Activated T-cell treated with anti-CD3 and anti-CD28 coated beads, Interleukin-2, amount 50 U/mL, for 24 hours (primary cell): ENCODE data around the gene VKORC1.
A peak's percentile ranks its signal among the peaks of the same experiment; 100 is the strongest.
"Not testable (repeated sequence)": the region's sequence is repeated elsewhere in the genome, so short reads cannot be mapped to it uniquely, and the experiment has no call there.

Source experiments
- DNase-seq: peaks from one replicate; pipeline ENCODE4 v3.0.0-alpha.2; 2020
- H3K27ac Mint-ChIP-seq: 2 replicates; pipeline ENCODE4 v1.8.0; 2020; ENCODE audit warnings: mild to moderate bottlenecking, mixed read lengths
- H3K27me3 Mint-ChIP-seq: 2 replicates; pipeline ENCODE4 v1.8.0; 2020; ENCODE audit warnings: mixed read lengths
- H3K36me3 Mint-ChIP-seq: 2 replicates; pipeline ENCODE4 v1.8.0; 2020; ENCODE audit warnings: low read depth, mixed read lengths
- H3K4me1 Mint-ChIP-seq: 2 replicates; pipeline ENCODE4 v1.8.0; 2020; ENCODE audit warnings: low read depth, mixed read lengths
- H3K4me3 Mint-ChIP-seq: 2 replicates; pipeline ENCODE4 v1.8.0; 2020; ENCODE audit warnings: mild to moderate bottlenecking, moderate library complexity, mixed read lengths
- H3K9me3 Mint-ChIP-seq: 2 replicates; pipeline ENCODE4 v1.8.0; 2020; ENCODE audit warnings: mixed read lengths

VKORC1 gene

GRCh38 chr16:31105677-31106213, 11.1 kb upstream of the VKORC1 start:
- DNase-seq: peak; percentile 91
- H3K4me3 Mint-ChIP-seq: peak overlapping the region; percentile 47
- H3K9me3 Mint-ChIP-seq: no peaks in the 10 kb centered on the region
- peaks cover 33% of the 10 kb centered on the region for H3K4me1 Mint-ChIP-seq
- H3K27me3 Mint-ChIP-seq: no peaks in the 10 kb centered on the region
- H3K36me3 Mint-ChIP-seq: peaks cover 14% of the 10 kb centered on the region
- H3K27ac Mint-ChIP-seq: peak overlapping the region; percentile 80

- not testable (repeated sequence) for H3K36me3 Mint-ChIP-seq
Observed at GRCh38 chr16:31100876-31101641, 6.5 kb upstream of the VKORC1 start.

GRCh38 chr16:31099860-31100638, 5.5 kb upstream of the VKORC1 start:
- Mint-ChIP-seq H3K4me3 (no peak overlapping the region), H3K27ac (no peak overlapping the region), H3K27me3 (no peaks in the 10 kb centered on the region), H3K36me3 (no peaks in the 10 kb centered on the region), H3K4me1 (peaks cover 9% of the 10 kb centered on the region), H3K9me3 (no peaks in the 10 kb centered on the region)
- no peak for DNase-seq

More at GRCh38 chr16:31100876-31101641, 6.5 kb upstream of the VKORC1 start:
- not testable (repeated sequence) for H3K9me3 Mint-ChIP-seq, DNase-seq, H3K4me1 Mint-ChIP-seq, H3K4me3 Mint-ChIP-seq, H3K27ac Mint-ChIP-seq, H3K27me3 Mint-ChIP-seq

- Mint-ChIP-seq H3K36me3 (peaks cover 42% of the 10 kb centered on the region), H3K4me1 (peaks cover 32% of the 10 kb centered on the region), H3K4me3 (peak overlapping the region; percentile 98), H3K27me3 (no peaks in the 10 kb centered on the region), H3K27ac (peak overlapping the region; percentile 82), H3K9me3 (no peaks in the 10 kb centered on the region)
- DNase-seq: peak; percentile 43
Observed at GRCh38 chr16:31094088-31094423, 541 bp downstream of the VKORC1 start.

GRCh38 chr16:31093132-31093703, 1.4 kb downstream of the VKORC1 start:
- no peaks in the 10 kb centered on the region for H3K27me3 Mint-ChIP-seq
- H3K4me3 Mint-ChIP-seq: peak overlapping the region; percentile 98
- DNase-seq: no peak
- H3K27ac Mint-ChIP-seq: peak overlapping the region; percentile 22
- H3K9me3 Mint-ChIP-seq: no peaks in the 10 kb centered on the region
- H3K4me1 Mint-ChIP-seq: peaks cover 32% of the 10 kb centered on the region
- H3K36me3 Mint-ChIP-seq: peaks cover 48% of the 10 kb centered on the region

GRCh38 chr16:31092330-31092729, 2.3 kb downstream of the VKORC1 start:
- Mint-ChIP-seq H3K27ac (peak overlapping the region; percentile 22), H3K4me1 (peaks cover 32% of the 10 kb centered on the region), H3K27me3 (no peaks in the 10 kb centered on the region), H3K36me3 (peaks cover 54% of the 10 kb centered on the region), H3K9me3 (no peaks in the 10 kb centered on the region), H3K4me3 (peak overlapping the region; percentile 98)
- no peak for DNase-seq

- no peaks in the 10 kb centered on the region for H3K9me3 Mint-ChIP-seq
- peak overlapping the region; percentile 23 for H3K27ac Mint-ChIP-seq
- no peaks in the 10 kb centered on the region for H3K27me3 Mint-ChIP-seq
- H3K4me1 Mint-ChIP-seq: peaks cover 26% of the 10 kb centered on the region
- DNase-seq: no peak
- no peak overlapping the region for H3K4me3 Mint-ChIP-seq
- peaks cover 66% of the 10 kb centered on the region for H3K36me3 Mint-ChIP-seq
Observed at GRCh38 chr16:31090540-31090939, 4.1 kb downstream of the VKORC1 start.

- peaks cover 69% of the 10 kb centered on the region for H3K36me3 Mint-ChIP-seq
- H3K4me1 Mint-ChIP-seq: peaks cover 20% of the 10 kb centered on the region
- DNase-seq: no peak
- no peaks in the 10 kb centered on the region for H3K27me3 Mint-ChIP-seq
- H3K4me3 Mint-ChIP-seq: no peak overlapping the region
- H3K9me3 Mint-ChIP-seq: no peaks in the 10 kb centered on the region
- H3K27ac Mint-ChIP-seq: no peak overlapping the region
Observed at GRCh38 chr16:31089199-31089598, 5.4 kb downstream of the VKORC1 start.

GRCh38 chr16:31088459-31089183, 6.0 kb downstream of the VKORC1 start, which contains the start of gene PRSS53:
Gene PRSS53 (minus strand): TSS chr16:31088943. CDS start chr16:31088809, 134 bp downstream.
- Mint-ChIP-seq H3K4me3 (no peak within 1 kb of the TSS), H3K9me3 (no peaks in the 10 kb centered on the region), H3K36me3 (peaks cover 70% of the 10 kb centered on the region), H3K27me3 (no peaks in the 10 kb centered on the region), H3K4me1 (peaks cover 18% of the 10 kb centered on the region), H3K27ac (no peak within 1 kb of the TSS)
- DNase-seq: no peak

GRCh38 chr16:31087971-31088370, 6.6 kb downstream of the VKORC1 start:
- no peak overlapping the region for H3K4me3 Mint-ChIP-seq
- H3K27ac Mint-ChIP-seq: no peak overlapping the region
- DNase-seq: no peak
- H3K9me3 Mint-ChIP-seq: no peaks in the 10 kb centered on the region
- H3K4me1 Mint-ChIP-seq: peaks cover 14% of the 10 kb centered on the region
- H3K27me3 Mint-ChIP-seq: no peaks in the 10 kb centered on the region
- peaks cover 76% of the 10 kb centered on the region for H3K36me3 Mint-ChIP-seq

GRCh38 chr16:31087481-31087880, 7.1 kb downstream of the VKORC1 start:
- no peak for DNase-seq
- H3K27me3 Mint-ChIP-seq: no peaks in the 10 kb centered on the region
- H3K4me1 Mint-ChIP-seq: peaks cover 10% of the 10 kb centered on the region
- no peak overlapping the region for H3K27ac Mint-ChIP-seq
- peaks cover 73% of the 10 kb centered on the region for H3K36me3 Mint-ChIP-seq
- H3K4me3 Mint-ChIP-seq: no peak overlapping the region
- no peaks in the 10 kb centered on the region for H3K9me3 Mint-ChIP-seq

GRCh38 chr16:31086629-31086906, 8.0 kb downstream of the VKORC1 start:
- no peak overlapping the region for H3K4me3 Mint-ChIP-seq
- peak overlapping the region; percentile 47 for H3K27ac Mint-ChIP-seq
- no peak for DNase-seq
- peaks cover 78% of the 10 kb centered on the region for H3K36me3 Mint-ChIP-seq
- H3K27me3 Mint-ChIP-seq: no peaks in the 10 kb centered on the region
- peaks cover 12% of the 10 kb centered on the region for H3K4me1 Mint-ChIP-seq
- H3K9me3 Mint-ChIP-seq: no peaks in the 10 kb centered on the region

GRCh38 chr16:31085873-31086628, 8.5 kb downstream of the VKORC1 start:
- no peaks in the 10 kb centered on the region for H3K9me3 Mint-ChIP-seq
- H3K27me3 Mint-ChIP-seq: no peaks in the 10 kb centered on the region
- DNase-seq: no peak
- peaks cover 78% of the 10 kb centered on the region for H3K36me3 Mint-ChIP-seq
- peaks cover 11% of the 10 kb centered on the region for H3K4me1 Mint-ChIP-seq
- peak overlapping the region; percentile 47 for H3K27ac Mint-ChIP-seq
- H3K4me3 Mint-ChIP-seq: no peak overlapping the region

GRCh38 chr16:31085411-31085810, 9.2 kb downstream of the VKORC1 start:
- peak overlapping the region; percentile 30 for H3K27ac Mint-ChIP-seq
- H3K27me3 Mint-ChIP-seq: no peaks in the 10 kb centered on the region
- no peak overlapping the region for H3K4me3 Mint-ChIP-seq
- no peak for DNase-seq
- H3K36me3 Mint-ChIP-seq: peaks cover 78% of the 10 kb centered on the region
- H3K4me1 Mint-ChIP-seq: peaks cover 13% of the 10 kb centered on the region
- H3K9me3 Mint-ChIP-seq: no peaks in the 10 kb centered on the region
